AG09309 (cell line): Measurements from ENCODE around the gene NDUFA3.

Experiments used
- DNase-seq: peaks from one replicate; pipeline ENCODE4 v3.0.0-alpha.2; 2010; ENCODE audit warnings: low read depth
- H3K4me3 ChIP-seq: 2 replicates; pipeline ENCODE4 v1.5.1; 2011; ENCODE audit warnings: mild to moderate bottlenecking, low read depth, low read length, moderate library complexity; ENCODE audit not compliant: control insufficient read depth
- TF ChIP-seq, protein P1 (sequence below): IDR thresholded peaks from 2 replicates; pipeline ENCODE4 v1.5.1; 2011; ENCODE audit warnings: mild to moderate bottlenecking, low read depth, low read length, inconsistent platforms; ENCODE audit not compliant: insufficient read depth, control insufficient read depth; ENCODE audit errors: missing control alignments

Gene NDUFA3

DNA sequence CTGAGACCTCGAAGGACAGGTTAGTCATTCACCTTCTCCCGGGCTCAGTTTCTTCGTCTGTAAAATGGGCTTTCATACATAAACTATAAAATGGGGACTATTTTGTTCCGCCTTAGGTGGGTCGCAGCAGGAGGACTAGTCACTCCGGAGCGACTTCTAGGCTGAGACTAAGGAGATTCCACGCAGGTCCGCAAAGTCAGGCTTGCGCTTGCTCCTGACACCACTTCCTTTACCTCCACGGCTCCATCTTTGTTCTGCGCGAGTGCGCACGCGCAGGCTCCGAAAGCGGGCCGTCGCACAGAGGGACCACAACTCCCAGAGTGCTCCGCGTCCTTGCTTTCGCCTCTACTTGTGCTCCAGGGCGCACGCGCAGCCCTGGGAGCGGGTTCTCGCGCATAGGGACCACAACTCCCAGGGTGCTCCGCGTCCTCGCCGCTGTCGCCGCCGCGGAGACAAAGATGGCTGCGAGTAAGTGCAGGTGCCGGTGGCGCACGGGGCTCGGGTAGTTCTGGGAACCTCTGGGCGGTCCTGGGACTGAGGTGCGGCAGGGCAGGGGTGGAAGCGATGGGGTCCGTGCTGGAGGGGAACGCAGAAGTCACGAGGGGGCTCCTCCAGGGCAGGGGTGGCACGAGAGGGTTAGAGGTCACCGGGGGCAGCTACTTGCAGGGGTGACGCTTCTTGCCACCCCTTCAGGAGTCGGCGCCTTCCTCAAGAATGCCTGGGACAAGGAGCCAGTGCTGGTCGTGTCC, at the start of gene NDUFA3:
NDUFA3 (plus strand) TSS at position 435 of the 749 bp plus-strand sequence; CDS start at position 459, 24 bp downstream.
- H3K4me3 ChIP-seq, result peak within 1 kb of the TSS; percentile 99
- TF ChIP-seq, protein P1, sequence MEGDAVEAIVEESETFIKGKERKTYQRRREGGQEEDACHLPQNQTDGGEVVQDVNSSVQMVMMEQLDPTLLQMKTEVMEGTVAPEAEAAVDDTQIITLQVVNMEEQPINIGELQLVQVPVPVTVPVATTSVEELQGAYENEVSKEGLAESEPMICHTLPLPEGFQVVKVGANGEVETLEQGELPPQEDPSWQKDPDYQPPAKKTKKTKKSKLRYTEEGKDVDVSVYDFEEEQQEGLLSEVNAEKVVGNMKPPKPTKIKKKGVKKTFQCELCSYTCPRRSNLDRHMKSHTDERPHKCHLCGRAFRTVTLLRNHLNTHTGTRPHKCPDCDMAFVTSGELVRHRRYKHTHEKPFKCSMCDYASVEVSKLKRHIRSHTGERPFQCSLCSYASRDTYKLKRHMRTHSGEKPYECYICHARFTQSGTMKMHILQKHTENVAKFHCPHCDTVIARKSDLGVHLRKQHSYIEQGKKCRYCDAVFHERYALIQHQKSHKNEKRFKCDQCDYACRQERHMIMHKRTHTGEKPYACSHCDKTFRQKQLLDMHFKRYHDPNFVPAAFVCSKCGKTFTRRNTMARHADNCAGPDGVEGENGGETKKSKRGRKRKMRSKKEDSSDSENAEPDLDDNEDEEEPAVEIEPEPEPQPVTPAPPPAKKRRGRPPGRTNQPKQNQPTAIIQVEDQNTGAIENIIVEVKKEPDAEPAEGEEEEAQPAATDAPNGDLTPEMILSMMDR, result no peak
- DNase-seq, result peak; percentile 93

DNA sequence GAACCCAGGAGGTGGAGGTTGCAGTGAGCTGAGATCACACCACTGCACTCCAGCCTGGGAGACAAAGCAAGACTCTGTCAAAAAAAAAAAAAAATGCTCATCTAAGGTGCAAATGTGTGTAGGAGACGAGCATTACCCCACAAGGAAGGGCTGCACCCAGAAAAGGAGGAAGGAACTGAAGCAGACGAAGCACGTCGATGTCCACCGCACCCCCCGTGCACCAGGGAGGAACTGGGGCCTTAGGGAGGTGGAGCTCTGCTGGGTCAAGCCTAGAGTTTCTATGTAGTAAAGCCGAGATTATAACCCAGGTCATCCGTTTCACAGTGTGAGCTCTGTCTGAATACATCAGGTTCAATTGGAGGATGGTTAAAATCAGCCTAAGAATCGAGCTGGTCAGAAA, 40.0 kb upstream of the NDUFA3 start:
- TF ChIP-seq, protein P1, result no peak
- no peak overlapping the region for H3K4me3 ChIP-seq
- no peak for DNase-seq

DNA sequence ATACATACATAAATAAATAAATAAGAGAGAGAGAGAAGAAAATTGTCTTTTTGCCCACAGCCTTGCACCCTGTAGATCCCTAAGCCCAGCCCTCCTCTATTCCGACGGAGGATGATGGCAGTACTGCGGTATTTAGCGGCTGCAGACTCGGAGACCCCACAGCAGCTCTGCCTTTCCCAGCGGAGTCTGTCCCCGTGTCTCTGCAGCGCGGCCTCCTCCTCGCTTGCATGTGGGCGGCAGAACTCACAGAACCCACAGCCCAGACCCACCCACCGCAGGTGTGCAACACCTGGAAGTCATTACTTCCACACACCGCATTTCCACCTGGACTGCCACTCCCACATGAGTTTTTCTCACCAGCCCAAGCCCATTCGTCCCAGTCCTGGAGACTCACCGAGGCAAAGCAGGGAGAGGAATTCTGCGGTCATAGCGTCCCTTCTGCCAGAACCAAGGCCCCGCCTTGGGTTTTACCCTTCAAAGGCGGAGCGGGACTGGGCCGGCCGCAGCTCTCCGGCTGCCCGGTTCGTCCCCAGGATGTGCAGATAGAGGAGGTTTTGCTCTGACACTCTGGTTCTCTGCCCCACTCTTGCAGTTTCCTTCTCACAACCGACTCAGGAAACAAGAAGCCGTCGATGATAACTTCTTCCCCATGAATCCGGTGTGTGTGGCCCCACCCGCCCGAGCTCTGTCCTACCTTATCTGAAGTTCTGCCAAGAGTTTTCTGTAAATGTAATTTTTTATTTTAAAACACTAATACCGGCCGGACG, 39.1 kb upstream of the NDUFA3 start, which contains the start of gene VSTM1:
VSTM1 (minus strand) TSS at position 548 of the 767 bp plus-strand sequence; CDS start at position 428, 120 bp downstream.
- DNase-seq, result no peak
- H3K4me3 ChIP-seq, result no peak within 1 kb of the TSS
- TF ChIP-seq, protein P1, result no peak

DNA sequence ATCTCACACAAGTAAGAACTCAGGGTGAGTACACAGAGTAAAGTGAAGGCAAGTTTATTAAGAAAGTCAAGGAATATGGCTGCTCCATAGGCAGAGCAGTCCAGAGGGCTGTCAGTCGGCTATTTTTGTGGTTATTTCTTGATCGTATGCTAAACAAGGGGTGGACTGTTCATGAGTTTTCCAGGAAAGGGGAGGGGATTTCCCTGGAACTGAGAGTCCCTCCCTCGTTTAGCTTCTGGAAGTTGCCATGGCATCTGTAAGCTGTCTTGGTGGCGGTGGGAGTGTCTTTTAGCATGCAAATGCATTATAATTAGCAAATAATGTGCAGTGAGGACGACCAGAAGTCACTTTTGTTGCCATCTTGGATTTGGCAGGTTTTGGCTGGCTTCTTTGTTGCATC, 33.2 kb upstream of the NDUFA3 start:
- no peak overlapping the region for H3K4me3 ChIP-seq
- no peak for DNase-seq
- TF ChIP-seq, protein P1, result no peak

DNA sequence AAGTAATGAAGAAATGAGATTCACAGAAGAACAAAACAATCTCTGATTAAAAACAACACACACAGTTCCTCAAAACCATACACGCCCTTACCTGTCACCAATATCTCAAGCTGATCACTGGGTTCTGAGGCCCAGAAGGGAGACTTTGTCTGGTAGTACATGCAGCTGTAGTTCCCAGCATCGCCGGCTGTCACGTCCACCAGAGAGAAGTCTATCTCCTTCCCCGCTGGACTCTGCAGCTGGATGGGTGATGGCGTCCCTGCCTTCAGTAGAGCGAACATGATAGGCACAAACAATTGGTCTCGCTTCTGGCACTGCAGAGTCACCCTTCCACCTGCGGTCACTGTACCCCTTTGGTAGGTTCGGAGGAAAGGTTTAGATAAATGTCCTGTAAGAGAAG, 28.8 kb upstream of the NDUFA3 start:
- H3K4me3 ChIP-seq, result no peak overlapping the region
- no peak for DNase-seq
- TF ChIP-seq, protein P1, result no peak

DNA sequence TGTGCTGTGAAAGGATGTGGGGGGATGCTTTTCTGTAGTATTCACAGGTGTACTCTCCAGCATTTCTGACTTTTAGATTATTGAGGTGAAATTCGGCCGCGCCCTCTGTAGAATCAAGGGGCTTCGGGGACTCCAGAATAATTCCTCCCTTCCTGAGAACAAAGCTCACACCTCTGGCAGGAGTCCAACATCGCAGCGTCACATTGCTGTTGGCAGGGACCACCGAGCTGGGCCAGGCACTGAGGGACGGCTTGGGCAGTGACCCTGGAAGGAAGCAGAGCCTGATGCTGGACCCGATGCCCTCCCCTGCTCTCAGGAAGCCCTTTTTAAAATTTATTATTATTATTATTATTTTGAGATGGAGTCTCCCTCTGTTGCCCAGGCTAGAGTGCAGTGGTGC, 27.8 kb upstream of the NDUFA3 start:
- DNase-seq, result no peak
- no peak overlapping the region for H3K4me3 ChIP-seq
- TF ChIP-seq, protein P1, result no peak
